Brain pericyte (primary cell): ENCODE results near the gene TAF4.

Source experiments
- DNase-seq: peaks from one replicate; pipeline ENCODE4 v3.0.0-alpha.2; 2012; ENCODE audit warnings: low read depth, low spot score

The TAF4 gene

GRCh38 chr20:62044631-62045030 lies 21.1 kb downstream of the TAF4 start:
- no peak for DNase-seq

GRCh38 chr20:62043131-62043914 lies 22.4 kb downstream of the TAF4 start:
- DNase-seq: no peak

- no peak for DNase-seq
Measured at GRCh38 chr20:62042025-62042820, 23.5 kb downstream of the TAF4 start.

- DNase-seq: no peak
Measured at GRCh38 chr20:62040933-62041332, 24.7 kb downstream of the TAF4 start.

- DNase-seq: no peak
Measured at GRCh38 chr20:62040381-62040922, 25.2 kb downstream of the TAF4 start.

- DNase-seq: no peak
Measured at GRCh38 chr20:62039738-62040137, 25.9 kb downstream of the TAF4 start.

- DNase-seq: no peak
Measured at GRCh38 chr20:62032609-62033368, 32.9 kb downstream of the TAF4 start.

GRCh38 chr20:62031462-62032092 lies 34.1 kb downstream of the TAF4 start:
- no peak for DNase-seq

GRCh38 chr20:62030834-62031434 lies 34.7 kb downstream of the TAF4 start:
- no peak for DNase-seq

- DNase-seq: no peak
Measured at GRCh38 chr20:62030357-62030756, 35.3 kb downstream of the TAF4 start.

GRCh38 chr20:62029949-62030348 lies 35.7 kb downstream of the TAF4 start:
- no peak for DNase-seq

GRCh38 chr20:62029296-62029695 lies 36.4 kb downstream of the TAF4 start:
- no peak for DNase-seq

GRCh38 chr20:62028384-62028783 lies 37.3 kb downstream of the TAF4 start:
- DNase-seq: no peak

GRCh38 chr20:62027698-62028321 lies 37.9 kb downstream of the TAF4 start:
- no peak for DNase-seq

- DNase-seq: no peak
Measured at GRCh38 chr20:62027116-62027515, 38.6 kb downstream of the TAF4 start.

- DNase-seq: no peak
Measured at GRCh38 chr20:62026564-62026856, 39.2 kb downstream of the TAF4 start.

GRCh38 chr20:62025832-62026563 lies 39.7 kb downstream of the TAF4 start:
- DNase-seq: no peak

GRCh38 chr20:62025394-62025793 lies 40.3 kb downstream of the TAF4 start:
- DNase-seq: no peak

- no peak for DNase-seq
Measured at GRCh38 chr20:62023935-62024334, 41.7 kb downstream of the TAF4 start.

GRCh38 chr20:62022575-62023139 lies 43.0 kb downstream of the TAF4 start:
- DNase-seq: no peak
